ENCODE data around the gene HINFP. TPM values are rescaled to one million over a fixed set of nuclear protein-coding genes. Genes with fewer than 3 reads are reported as not detected.
A peak's percentile ranks its signal among the peaks of the same experiment; 100 is the strongest.
"Not testable (repeated sequence)": the region's sequence is repeated elsewhere in the genome, so short reads cannot be mapped to it uniquely, and the experiment has no call there.

HINFP gene
- polyA plus RNA-seq, 4 donors, result 12.3 to 37.5 (median 19.3) TPM

DNA sequence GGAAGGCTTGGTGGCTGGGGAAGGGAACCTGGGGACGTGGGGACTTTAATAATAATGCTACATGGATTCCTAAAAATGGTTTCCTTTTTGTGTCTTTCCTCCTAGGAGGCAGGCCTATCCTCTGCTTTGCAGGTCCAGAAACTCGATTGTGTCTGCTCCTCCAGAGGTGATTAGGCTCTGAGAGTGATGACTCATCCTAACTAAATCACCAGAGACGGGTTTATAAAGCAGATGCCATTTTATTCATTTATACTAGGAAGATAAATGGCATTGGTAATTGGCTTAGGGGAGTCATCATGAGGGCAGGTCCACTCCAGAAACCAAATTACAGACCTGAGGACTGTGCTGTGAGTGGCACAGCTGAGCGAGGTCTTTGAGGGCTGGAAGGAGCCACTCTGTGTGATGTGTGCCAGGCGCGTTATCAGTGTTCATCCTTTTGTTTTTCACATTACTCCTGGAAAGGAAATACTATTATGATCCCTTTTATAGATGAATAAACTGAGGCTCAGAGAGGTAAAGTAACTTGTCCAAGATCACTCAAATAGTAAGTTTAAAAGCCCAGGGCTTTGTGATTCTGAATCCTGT, 54.2 kb downstream of the HINFP start:
- Histone ChIP-seq H3K4me3 (ENCODE audit: low read depth in 1 of 3, low read length in 3 of 3) (no peak overlapping the region), H3K36me3 (ENCODE audit: control insufficient read depth in 3 of 3, insufficient read depth in 2 of 3, low read depth in 1 of 3, low read length in 3 of 3) (peaks cover 2 to 55% (median 6%) of the 10 kb centered on the region in 3 donors), H3K4me1 (ENCODE audit: control insufficient read depth in 3 of 3, insufficient read depth in 2 of 3, low read depth in 1 of 3, low read length in 2 of 3) (peaks cover 0 to 2% (median 0%) of the 10 kb centered on the region in 3 donors), H3K27ac (ENCODE audit: low read depth in 1 of 3, low read length in 2 of 3) (no peak overlapping the region), H3K27me3 (ENCODE audit: control insufficient read depth in 3 of 3, insufficient read depth in 3 of 3, low read length in 3 of 3) (no peaks in the 10 kb centered on the region), H3K9me3 (ENCODE audit: control insufficient read depth in 2 of 2, insufficient read depth in 1 of 2, low read depth in 1 of 2, low read length in 1 of 2) (no peaks in the 10 kb centered on the region)
- 54 to 65% (median 64%) methylated on average over 6 of the region's 6 CpGs for WGBS, 3 donors
- DNase-seq (peak in 1 of 2 donors; percentile 40), FAIRE-seq (no peak)

DNA sequence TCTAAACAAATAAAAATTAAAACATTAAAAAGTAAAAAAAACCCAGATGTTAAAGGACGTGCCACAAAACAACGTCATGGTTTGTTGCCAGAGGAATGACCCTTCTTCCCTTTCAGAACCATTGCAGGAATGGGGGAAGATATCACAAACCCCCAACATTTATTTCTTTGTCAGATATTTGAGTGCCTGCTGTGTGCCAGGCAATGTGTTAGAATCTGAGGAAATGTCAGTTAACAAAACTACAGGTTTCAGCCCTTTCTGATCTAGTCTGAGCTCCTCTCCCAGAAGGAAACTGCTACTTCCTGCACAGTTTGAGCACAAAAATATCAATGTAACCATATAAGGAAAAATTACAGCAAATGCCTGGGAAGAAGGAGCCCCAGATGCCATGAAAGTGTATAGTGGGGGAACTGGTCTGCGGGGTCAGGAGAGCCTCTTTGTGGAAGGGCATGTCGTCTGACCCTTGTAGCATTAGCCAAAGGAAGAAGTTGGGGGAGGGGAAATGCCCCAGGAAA, 56.8 kb downstream of the HINFP start:
- Histone ChIP-seq H3K4me3 (ENCODE audit: low read depth in 1 of 3, low read length in 3 of 3) (no peak overlapping the region), H3K27me3 (ENCODE audit: control insufficient read depth in 3 of 3, insufficient read depth in 3 of 3, low read length in 3 of 3) (no peaks in the 10 kb centered on the region), H3K36me3 (ENCODE audit: control insufficient read depth in 3 of 3, insufficient read depth in 2 of 3, low read depth in 1 of 3, low read length in 3 of 3) (peaks cover 2 to 67% (median 6%) of the 10 kb centered on the region in 3 donors), H3K27ac (ENCODE audit: low read depth in 1 of 3, low read length in 2 of 3) (no peak overlapping the region), H3K4me1 (ENCODE audit: control insufficient read depth in 3 of 3, insufficient read depth in 2 of 3, low read depth in 1 of 3, low read length in 2 of 3) (peaks cover 0 to 2% (median 0%) of the 10 kb centered on the region in 3 donors), H3K9me3 (ENCODE audit: control insufficient read depth in 2 of 2, insufficient read depth in 1 of 2, low read depth in 1 of 2, low read length in 1 of 2) (no peaks in the 10 kb centered on the region)
- WGBS, 3 donors, result 63 to 84% (median 83%) methylated on average over 4 of the region's 4 CpGs
- DNase-seq (no peak), FAIRE-seq (no peak)

DNA sequence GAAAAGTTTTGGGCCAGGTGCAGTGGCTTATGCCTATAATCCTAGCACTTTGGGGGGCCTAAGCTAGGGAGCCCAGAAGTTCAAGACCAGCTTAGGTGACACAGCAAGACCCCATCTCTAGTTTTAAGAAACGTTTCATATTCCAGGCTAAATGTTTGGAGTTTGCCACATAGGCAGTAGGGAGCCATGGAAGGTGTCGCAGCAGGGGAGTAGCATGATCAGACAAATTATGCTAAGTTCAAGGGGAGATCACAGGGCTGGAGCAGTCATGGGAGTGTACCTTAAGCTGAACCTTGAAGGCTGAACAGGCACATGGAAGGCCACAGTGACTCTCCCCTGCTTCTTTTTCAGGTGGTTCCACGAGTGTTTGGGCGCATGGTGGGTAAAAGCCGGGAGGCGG, 58.0 kb downstream of the HINFP start:
- FAIRE-seq, result no peak
- Histone ChIP-seq H3K36me3 (ENCODE audit: control insufficient read depth in 3 of 3, insufficient read depth in 2 of 3, low read depth in 1 of 3, low read length in 3 of 3) (peaks cover 2 to 65% (median 6%) of the 10 kb centered on the region in 3 donors), H3K27me3 (ENCODE audit: control insufficient read depth in 3 of 3, insufficient read depth in 3 of 3, low read length in 3 of 3) (no peaks in the 10 kb centered on the region), H3K4me1 (ENCODE audit: control insufficient read depth in 3 of 3, insufficient read depth in 2 of 3, low read depth in 1 of 3, low read length in 2 of 3) (peaks cover 0 to 2% (median 0%) of the 10 kb centered on the region in 3 donors), H3K4me3 (ENCODE audit: low read depth in 1 of 3, low read length in 3 of 3) (no peak overlapping the region), H3K9me3 (ENCODE audit: control insufficient read depth in 2 of 2, insufficient read depth in 1 of 2, low read depth in 1 of 2, low read length in 1 of 2) (no peaks in the 10 kb centered on the region), H3K27ac (ENCODE audit: low read depth in 1 of 3, low read length in 2 of 3) (no peak overlapping the region)
- no peak for DNase-seq
- WGBS, 3 donors, result 92 to 94% (median 92%) methylated on average over 6 of the region's 6 CpGs

DNA sequence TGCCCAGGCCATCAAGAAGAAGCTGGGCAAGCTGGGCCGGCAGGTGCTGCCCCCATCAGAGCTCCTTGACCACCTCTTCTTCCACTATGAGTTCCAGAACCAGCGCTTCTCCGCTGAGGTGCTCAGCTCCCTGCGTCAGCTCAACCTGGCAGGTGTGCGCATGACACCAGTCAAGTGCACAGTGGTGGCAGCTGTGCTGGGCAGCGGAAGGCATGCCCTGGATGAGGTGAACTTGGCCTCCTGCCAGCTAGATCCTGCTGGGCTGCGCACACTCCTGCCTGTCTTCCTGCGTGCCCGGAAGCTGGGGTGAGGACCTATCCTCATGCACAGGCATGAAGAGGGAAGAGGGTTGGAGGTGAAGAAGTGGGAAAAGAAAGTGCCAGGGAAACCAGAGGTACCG, 58.6 kb downstream of the HINFP start:
- FAIRE-seq (no peak), DNase-seq (no peak)
- peaks cover 0 to 59% (median 6%) of the 10 kb centered on the region in 3 donors for H3K36me3 ChIP-seq (ENCODE audit: control insufficient read depth in 3 of 3, insufficient read depth in 2 of 3, low read depth in 1 of 3, low read length in 3 of 3)
- peaks cover 0 to 3% (median 2%) of the 10 kb centered on the region in 3 donors for H3K4me1 ChIP-seq (ENCODE audit: control insufficient read depth in 3 of 3, insufficient read depth in 2 of 3, low read depth in 1 of 3, low read length in 2 of 3)
- H3K27ac ChIP-seq (ENCODE audit: low read depth in 1 of 3, low read length in 2 of 3), result no peak overlapping the region
- H3K9me3 ChIP-seq (ENCODE audit: control insufficient read depth in 2 of 2, insufficient read depth in 1 of 2, low read depth in 1 of 2, low read length in 1 of 2), result no peaks in the 10 kb centered on the region
- 90 to 97% (median 91%) methylated on average over 10 of the region's 10 CpGs for WGBS, 3 donors
- H3K4me3 ChIP-seq (ENCODE audit: low read depth in 1 of 3, low read length in 3 of 3), result no peak overlapping the region
- H3K27me3 ChIP-seq (ENCODE audit: control insufficient read depth in 3 of 3, insufficient read depth in 3 of 3, low read length in 3 of 3), result no peaks in the 10 kb centered on the region

DNA sequence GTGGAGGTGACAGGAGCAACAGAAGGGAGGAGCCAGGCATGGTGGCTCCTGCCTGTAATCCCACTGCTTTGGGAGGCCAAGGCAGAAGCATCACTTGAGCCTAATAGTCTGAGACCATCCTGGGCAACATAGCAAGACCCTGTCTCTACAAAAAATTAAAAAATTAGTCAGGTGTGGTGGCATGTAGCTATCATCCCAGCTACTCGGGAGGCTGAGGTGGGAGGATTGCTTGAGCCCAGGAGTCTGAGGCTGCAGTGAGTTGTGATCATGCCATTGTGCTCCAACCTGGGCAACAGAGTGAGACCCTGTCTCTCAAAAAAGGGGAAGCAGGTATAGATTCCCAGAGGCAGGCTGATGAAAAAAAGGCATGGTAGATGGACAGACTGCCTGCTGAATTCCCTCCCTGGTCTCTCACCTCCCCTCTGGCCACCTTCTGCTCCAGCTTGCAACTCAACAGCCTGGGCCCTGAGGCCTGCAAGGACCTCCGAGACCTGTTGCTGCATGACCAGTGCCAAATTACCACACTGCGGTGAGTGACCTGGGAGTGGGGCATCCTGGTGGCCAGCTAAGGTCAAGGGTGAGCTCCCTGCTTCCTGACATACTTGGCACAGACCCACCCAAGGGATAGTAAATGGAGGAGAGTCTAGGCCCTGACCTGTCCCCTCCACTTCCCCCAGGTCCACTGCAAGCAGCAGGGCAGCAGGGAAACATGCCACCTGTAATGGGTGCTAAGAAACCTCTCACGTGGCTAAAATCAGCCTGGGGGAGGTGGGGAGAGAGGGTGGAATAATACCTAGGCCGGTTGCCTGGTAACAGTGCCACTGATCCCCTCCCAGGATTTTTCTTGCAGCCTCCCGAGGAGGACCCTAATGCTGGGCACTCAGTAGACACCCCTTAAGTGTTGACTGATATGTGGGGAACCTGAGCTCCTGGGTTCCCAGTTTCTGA, 59.6 kb downstream of the HINFP start:
- Histone ChIP-seq H3K27ac (ENCODE audit: low read depth in 1 of 3, low read length in 2 of 3) (no peak overlapping the region), H3K4me1 (ENCODE audit: control insufficient read depth in 3 of 3, insufficient read depth in 2 of 3, low read depth in 1 of 3, low read length in 2 of 3) (peaks cover 0 to 4% (median 2%) of the 10 kb centered on the region in 3 donors), H3K9me3 (ENCODE audit: control insufficient read depth in 2 of 2, insufficient read depth in 1 of 2, low read depth in 1 of 2, low read length in 1 of 2) (no peaks in the 10 kb centered on the region), H3K4me3 (ENCODE audit: low read depth in 1 of 3, low read length in 3 of 3) (no peak overlapping the region), H3K36me3 (ENCODE audit: control insufficient read depth in 3 of 3, insufficient read depth in 2 of 3, low read depth in 1 of 3, low read length in 3 of 3) (peaks cover 0 to 52% (median 3%) of the 10 kb centered on the region in 3 donors), H3K27me3 (ENCODE audit: control insufficient read depth in 3 of 3, insufficient read depth in 3 of 3, low read length in 3 of 3) (no peaks in the 10 kb centered on the region)
- DNase-seq, result no peak
- WGBS, 3 donors, result 85 to 90% (median 90%) methylated on average over 6 of the region's 6 CpGs
- FAIRE-seq, result no peak

DNA sequence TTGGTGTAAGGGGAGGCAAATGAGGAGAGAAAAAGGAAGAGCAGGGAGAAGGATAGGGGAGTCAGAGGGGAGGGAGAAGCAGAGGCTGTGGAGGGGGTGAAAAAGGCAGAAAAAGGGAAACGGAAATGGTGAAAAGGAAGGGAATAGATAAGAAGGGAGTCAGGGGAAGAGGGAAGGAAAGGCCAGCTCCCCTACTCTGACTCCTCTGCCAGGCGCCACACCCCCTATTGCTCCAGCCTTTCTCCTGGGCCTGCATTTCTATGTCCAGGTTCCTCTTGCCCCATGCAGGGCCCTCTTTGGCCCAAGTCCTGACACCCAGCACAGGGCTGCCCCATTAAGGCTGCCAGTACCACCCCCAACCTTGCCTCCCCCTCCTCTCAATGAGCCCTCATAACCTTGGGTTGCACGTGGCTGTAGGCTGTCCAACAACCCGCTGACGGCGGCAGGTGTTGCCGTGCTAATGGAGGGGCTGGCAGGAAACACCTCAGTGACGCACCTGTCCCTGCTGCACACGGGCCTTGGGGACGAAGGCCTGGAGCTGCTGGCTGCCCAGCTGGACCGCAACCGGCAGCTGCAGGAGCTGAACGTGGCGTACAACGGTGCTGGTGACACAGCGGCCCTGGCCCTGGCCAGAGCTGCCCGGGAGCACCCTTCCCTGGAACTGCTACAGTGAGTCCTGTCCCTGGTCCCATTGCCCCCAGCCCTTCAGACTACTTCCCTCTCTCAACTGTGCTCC, 60.5 kb downstream of the HINFP start:
- Histone ChIP-seq H3K9me3 (ENCODE audit: control insufficient read depth in 2 of 2, insufficient read depth in 1 of 2, low read depth in 1 of 2, low read length in 1 of 2) (no peaks in the 10 kb centered on the region), H3K36me3 (ENCODE audit: control insufficient read depth in 3 of 3, insufficient read depth in 2 of 3, low read depth in 1 of 3, low read length in 3 of 3) (peaks cover 0 to 50% (median 3%) of the 10 kb centered on the region in 3 donors), H3K27ac (ENCODE audit: low read depth in 1 of 3, low read length in 2 of 3) (no peak overlapping the region), H3K4me1 (ENCODE audit: control insufficient read depth in 3 of 3, insufficient read depth in 2 of 3, low read depth in 1 of 3, low read length in 2 of 3) (peaks cover 0 to 11% (median 2%) of the 10 kb centered on the region in 3 donors), H3K27me3 (ENCODE audit: control insufficient read depth in 3 of 3, insufficient read depth in 3 of 3, low read length in 3 of 3) (no peaks in the 10 kb centered on the region), H3K4me3 (ENCODE audit: low read depth in 1 of 3, low read length in 3 of 3) (no peak overlapping the region)
- WGBS, 3 donors, result 48 to 83% (median 75%) methylated on average over 15 to 17 of the region's 17 CpGs
- FAIRE-seq, result no peak
- no peak for DNase-seq

DNA sequence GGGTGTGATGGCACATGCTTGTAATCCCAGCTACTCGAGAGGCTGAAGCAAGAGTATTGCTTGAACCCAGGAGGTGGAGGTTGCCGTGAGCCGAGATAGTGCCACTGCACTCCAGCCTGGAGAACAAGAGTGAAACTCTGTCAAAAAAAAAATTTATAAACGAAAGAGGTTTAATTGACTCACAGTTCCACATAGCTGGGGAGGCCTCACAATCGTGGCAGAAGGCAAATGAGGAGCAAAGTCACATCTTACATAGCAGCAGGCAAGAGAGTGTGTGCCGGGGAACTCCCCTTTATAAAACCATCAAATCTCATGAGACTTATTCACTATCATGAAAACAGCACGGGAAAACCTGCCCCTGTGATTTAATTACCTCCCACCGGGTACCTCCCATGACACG, 63.0 kb downstream of the HINFP start:
- not testable (repeated sequence) for H3K27ac ChIP-seq (ENCODE audit: low read depth in 1 of 3, low read length in 2 of 3); DNase-seq; FAIRE-seq; H3K4me3 ChIP-seq (ENCODE audit: low read depth in 1 of 3, low read length in 3 of 3); H3K27me3 ChIP-seq (ENCODE audit: control insufficient read depth in 3 of 3, insufficient read depth in 3 of 3, low read length in 3 of 3); H3K9me3 ChIP-seq (ENCODE audit: control insufficient read depth in 2 of 2, insufficient read depth in 1 of 2, low read depth in 1 of 2, low read length in 1 of 2)
- Histone ChIP-seq H3K36me3 (ENCODE audit: control insufficient read depth in 3 of 3, insufficient read depth in 2 of 3, low read depth in 1 of 3, low read length in 3 of 3) (peaks cover 0 to 57% (median 0%) of the 10 kb centered on the region in 3 donors), H3K4me1 (ENCODE audit: control insufficient read depth in 3 of 3, insufficient read depth in 2 of 3, low read depth in 1 of 3, low read length in 2 of 3) (peaks cover 0 to 34% (median 2%) of the 10 kb centered on the region in 3 donors)
- WGBS, 3 donors, result 61 to 74% (median 73%) methylated on average over 9 of the region's 9 CpGs

Measured in small intestine (tissue), 7 donors.